HepG2 (cell line): ENCODE results near the gene ARMH3. TPM values are rescaled to one million over a fixed set of nuclear protein-coding genes. Genes with fewer than 3 reads are reported as not detected.

Source experiments
- ATAC-seq: fragments of 200-7000 bp; cut with Tn5 transposase; 3 replicates; pipeline ENCODE4 v1.9.1; 2020; ENCODE audit warnings: mild to moderate bottlenecking, moderate library complexity
- BruUV-seq: library from RNA; stranded (reverse); fragments of 400-500 nt; replicated peaks from 2 replicates; lab custom pipeline; 2021; lab: Mats Ljungman, UMichigan
- CTCF ChIA-PET: fragments of 300-600 bp; formaldehyde crosslinking; extraction: SDS; loops from one replicate; lab custom pipeline; 2021; ENCODE audit warnings: low total read pairs, inconsistent platforms, low intra/inter-chr PET ratio; lab: Yijun Ruan, JAX
- POLR2A ChIA-PET: fragments of 350-600 bp; sonication (Branson Sonifier 250); formaldehyde crosslinking; loops from one replicate; lab custom pipeline; 2020; ENCODE audit warnings: antibody characterized with exemption, inconsistent platforms; lab: Yijun Ruan, JAX
- DNase-seq: peaks from one replicate; pipeline ENCODE4 v3.0.0-alpha.2; 2015; ENCODE audit warnings: low spot score
- FAIRE-seq: peaks from 3 replicates; lab custom pipeline; 2011; peaks lifted over from hg19 to GRCh38; lab: Jason Lieb, UNC
- H2AFZ ChIP-seq: one replicate; pipeline ENCODE4 v1.6.1; 2011; ENCODE audit warnings: low read length, inconsistent platforms
- H3K27ac ChIP-seq: fragments of 300-600 bp; 3 replicates; pipeline ENCODE4 v1.8.0; 2011; ENCODE audit warnings: mixed run types, mild to moderate bottlenecking, mixed read lengths, low read length, inconsistent platforms; ENCODE audit not compliant: insufficient read depth; ENCODE audit errors: extremely low read length
- H3K27me3 ChIP-seq, 2 experiments: fragments of 200-600 bp in 1 of 2; 2 replicates in 1 of 2; 3 replicates in 1 of 2; pipeline versions ENCODE4 v1.6.0 to v1.8.0; 2011; ENCODE audit warnings: low read length in 2 of 2, mild to moderate bottlenecking in 2 of 2, moderate library complexity in 2 of 2, inconsistent platforms in 1 of 2; ENCODE audit not compliant: insufficient read depth in 2 of 2, control insufficient read depth in 1 of 2
- H3K36me3 ChIP-seq, 2 experiments: fragments of 200-600 bp in 1 of 2; replicated peaks in 1 of 2; 2 replicates in 1 of 2; 3 replicates in 1 of 2; pipeline versions ENCODE4 v1.5.1 to v1.8.0; 2011; ENCODE audit warnings: low read length in 2 of 2, inconsistent platforms in 1 of 2; ENCODE audit not compliant: insufficient read depth in 2 of 2, control insufficient read depth in 1 of 2
- H3K4me1 ChIP-seq: 2 replicates; pipeline ENCODE4 v1.5.1; 2012; ENCODE audit warnings: low read length, inconsistent platforms; ENCODE audit not compliant: insufficient read depth
- H3K4me2 ChIP-seq: 2 replicates; pipeline ENCODE4 v1.6.0; 2011; ENCODE audit warnings: low read depth, low read length, inconsistent platforms
- H3K4me3 ChIP-seq, 3 experiments: fragments of 200-600 bp in 1 of 3; sonication (generic), shearing (Covaris generic) in 1 of 3; replicated peaks in 1 of 3; 2 replicates each; pipeline ENCODE4 v1.5.1; 2011 to 2016; ENCODE audit warnings: low read length in 3 of 3, inconsistent platforms in 2 of 3, low read depth in 2 of 3, mild to moderate bottlenecking in 2 of 3, control low read depth in 1 of 3, mixed read lengths in 1 of 3; ENCODE audit not compliant: insufficient read depth in 1 of 3
- H3K79me2 ChIP-seq: one replicate; pipeline ENCODE4 v1.6.1; 2011; ENCODE audit warnings: low read length, inconsistent platforms; ENCODE audit not compliant: insufficient read depth
- H3K9ac ChIP-seq: 2 replicates; pipeline ENCODE4 v1.6.0; 2011; ENCODE audit warnings: mild to moderate bottlenecking, low read depth, low read length, inconsistent platforms; ENCODE audit not compliant: insufficient read depth
- H3K9me3 ChIP-seq: 2 replicates; pipeline ENCODE4 v1.5.1; 2012; ENCODE audit warnings: mild to moderate bottlenecking, low read length
- H4K20me1 ChIP-seq: 2 replicates; pipeline ENCODE4 v1.6.0; 2011; ENCODE audit warnings: inconsistent platforms, mild to moderate bottlenecking, low read length, moderate library complexity; ENCODE audit not compliant: insufficient read depth
- ATF7 ChIP-seq, 2 experiments: fragments of 450-650 bp in 1 of 2; sonication (generic) in 1 of 2; formaldehyde crosslinking in 1 of 2; IDR thresholded peaks; 2 replicates each; pipeline versions ENCODE4 v1.4.0 to v1.6.1; 2016 to 2020; ENCODE audit warnings: antibody characterized with exemption in 1 of 2, mild to moderate bottlenecking in 1 of 2, missing genetic modification reagents in 1 of 2
- ATRX ChIP-seq: sonication (generic); formaldehyde crosslinking; IDR thresholded peaks from 2 replicates; pipeline ENCODE4 v1.4.0; 2020; ENCODE audit warnings: missing genetic modification reagents, borderline replicate concordance
- BCL3 ChIP-seq: sonication (generic); formaldehyde crosslinking; IDR thresholded peaks from 2 replicates; pipeline ENCODE4 v1.5.1; 2020; ENCODE audit warnings: mild to moderate bottlenecking, missing genetic modification reagents, moderate library complexity
- FOXP4 ChIP-seq: sonication (generic); formaldehyde crosslinking; IDR thresholded peaks from 2 replicates; pipeline ENCODE4 v1.4.0; 2020; ENCODE audit warnings: missing genetic modification reagents
- HDAC6 ChIP-seq: fragments of 200-600 bp; sonication (generic); IDR thresholded peaks from 2 replicates; pipeline ENCODE4 v1.7.0; 2017; ENCODE audit warnings: mild to moderate bottlenecking, antibody characterized with exemption, low read length, low read depth
- KAT7 ChIP-seq: IDR thresholded peaks from 2 replicates; pipeline ENCODE4 v1.6.1; 2018; ENCODE audit warnings: borderline replicate concordance, missing compliant biosample characterization
- KDM1A ChIP-seq: IDR thresholded peaks from 2 replicates; pipeline ENCODE4 v1.6.1; 2016; ENCODE audit warnings: missing compliant biosample characterization
- KDM6A ChIP-seq: IDR thresholded peaks from 2 replicates; pipeline ENCODE4 v1.6.1; 2016; ENCODE audit warnings: low read depth
- NAIF1 ChIP-seq: sonication (generic); formaldehyde crosslinking; IDR thresholded peaks from 2 replicates; pipeline ENCODE4 v1.5.0; 2020; ENCODE audit warnings: mild to moderate bottlenecking, missing genetic modification reagents, borderline replicate concordance
- POLR2A ChIP-seq, 2 experiments: IDR thresholded peaks; 2 replicates each; pipeline ENCODE4 v1.6.1; 2011; ENCODE audit warnings: low read depth in 2 of 2, low read length in 2 of 2, mild to moderate bottlenecking in 1 of 2, moderate library complexity in 1 of 2; ENCODE audit not compliant: insufficient read depth in 1 of 2
- TFAP4 ChIP-seq: sonication (generic); IDR thresholded peaks from 2 replicates; pipeline ENCODE4 v1.6.1; 2016; ENCODE audit warnings: low read depth, borderline replicate concordance
- XRCC5 ChIP-seq: fragments of 200-400 bp; formaldehyde crosslinking; optimal IDR thresholded peaks from 2 replicates; pipeline ENCODE3; 2017; ENCODE audit warnings: mild to moderate bottlenecking, low read length
- ZFP36 ChIP-seq: fragments of 150-350 bp; IDR thresholded peaks from 2 replicates; pipeline ENCODE4 v1.6.1; 2018; ENCODE audit warnings: borderline replicate concordance, low read length, low read depth; ENCODE audit not compliant: partially characterized antibody
- ZNF234 ChIP-seq: sonication (generic); formaldehyde crosslinking; conservative IDR thresholded peaks from 2 replicates; pipeline ENCODE4 v1.5.1; 2020; ENCODE audit warnings: mild to moderate bottlenecking, missing genetic modification reagents
- ZNF512B ChIP-seq: sonication (generic); formaldehyde crosslinking; IDR thresholded peaks from 2 replicates; pipeline ENCODE4 v1.5.1; 2020; ENCODE audit warnings: missing genetic modification reagents, mild to moderate bottlenecking, borderline replicate concordance
- WGBS: methylation state at CpG from one replicate; pipeline ENCODE4 v1.1.6; 2017; ENCODE audit warnings: low lambda C conversion rate; 5-methylcytosine and 5-hydroxymethylcytosine counted together
- in situ Hi-C: cut with HindIII; loops from 2 replicates; pipeline ENCODE4 v1.10.0; 2017; ENCODE audit warnings: low pct_unique_long_range_greater_than_20kb; ENCODE audit not compliant: extremely low pct_ligation_motif_present
- intact Hi-C: fragments of 100-400 bp; cut with micrococcal nuclease; formaldehyde crosslinking; loops from one replicate; pipeline ENCODE4 v1.10.0; 2022; ENCODE audit not compliant: unreplicated experiment
- polyA plus RNA-seq, 8 experiments: library from polyadenylated mRNA; depleted of rRNA in 3 of 8; stranded (reverse) in 7 of 8; unstranded in 1 of 8; fragments of >200 nt; fragmentation: Illumina TruSeq in 4 of 8; extraction: Trizol in 4 of 8; gene quantifications; 2 replicates each; pipeline versions ENCODE4 v1.2.1 to v1.2.3, GENCODE V29; 2011 to 2016; ENCODE audit warnings: low read depth in 4 of 8, missing spikeins in 1 of 8, mixed read lengths in 1 of 8; ENCODE audit not compliant: insufficient read depth in 1 of 8
- total RNA-seq, 5 experiments: library from RNA; depleted of rRNA; stranded (reverse); fragments of >200 nt; fragmentation: Illumina TruSeq; extraction: Trizol; gene quantifications; 2 replicates each; pipeline ENCODE4 v1.2.3, GENCODE V29; 2016; ENCODE audit warnings: low read depth in 1 of 5

Gene ARMH3
- total and polyA plus RNA-seq, 2 of the 13 experiments (the other 11 are each of a cell fraction or from before 2014, with no cell fraction given): 8.4 to 16.9 TPM

- TF ChIP-seq BCL3 (no peak), ZNF512B (CRISPR knock-in tag) (no peak), KDM1A (CRISPR knock-in tag) (no peak), XRCC5 (no peak)
Measured at GRCh38 chr10:101897633-101898032, 158.3 kb downstream of the ARMH3 start (continued).

- Histone ChIP-seq H3K9ac (no peak overlapping the region), H3K4me3 (no peak overlapping the region), H3K27me3 (no peaks in the 10 kb centered on the region), H2AFZ (no peak overlapping the region), H3K9me3 (no peaks in the 10 kb centered on the region), H3K4me2 (no peak overlapping the region), H3K79me2 (no peaks in the 10 kb centered on the region), H3K4me1 (peaks cover 17% of the 10 kb centered on the region), H3K36me3 (no peaks in the 10 kb centered on the region), H4K20me1 (no peaks in the 10 kb centered on the region), H3K27ac (no peak overlapping the region)
- WGBS: 100% methylated on average over 1 of the region's 1 CpG
- CTCF ChIA-PET: interaction anchor here (1.0 kb wide), 1 partner anchor 18 kb away, joined by 4 read pairs; no protein-coding TSS in a partner anchor
- POLR2A ChIA-PET: no interaction called here
- FAIRE-seq: no peak
- intact Hi-C loops: no loop called here
- BruUV-seq: no TSS peak
- in situ Hi-C loops: no loop called here
- no peak for ATAC-seq
- no peak for DNase-seq
- no peak for TF ChIP-seq NAIF1
- no peak for TF ChIP-seq FOXP4 (CRISPR knock-in tag)
- TF ChIP-seq KDM6A (CRISPR knock-in tag): no peak
- TF ChIP-seq ZNF234 (CRISPR knock-in tag): no peak
- TF ChIP-seq HDAC6: no peak
- TF ChIP-seq ATRX (CRISPR knock-in tag): no peak
- TF ChIP-seq POLR2A (IDR thresholded peaks at IDR 0.05; ENCODE audit: insufficient read depth in 1 of 2, low read depth in 2 of 2, low read length in 2 of 2): no peak
- no peak for TF ChIP-seq KAT7
- no peak for TF ChIP-seq ATF7 (IDR thresholded peaks at IDR 0.05)
- TF ChIP-seq ATF7 (CRISPR knock-in tag; IDR thresholded peaks at IDR 0.05): no peak
- TF ChIP-seq TFAP4: no peak
- TF ChIP-seq ZFP36: no peak
Measured at GRCh38 chr10:101896225-101896877, 159.6 kb downstream of the ARMH3 start.
